Activated T-helper 9 cell treated with anti-CD3 and anti-CD28 coated beads, Interleukin-2, amount 50 U/mL, for 16 hours (primary cell): ENCODE results near the gene IGFL2.

Experiments used
- DNase-seq: peaks from one replicate; pipeline ENCODE4 v3.0.0-alpha.2; 2020; ENCODE audit warnings: low read depth

Gene IGFL2

DNA sequence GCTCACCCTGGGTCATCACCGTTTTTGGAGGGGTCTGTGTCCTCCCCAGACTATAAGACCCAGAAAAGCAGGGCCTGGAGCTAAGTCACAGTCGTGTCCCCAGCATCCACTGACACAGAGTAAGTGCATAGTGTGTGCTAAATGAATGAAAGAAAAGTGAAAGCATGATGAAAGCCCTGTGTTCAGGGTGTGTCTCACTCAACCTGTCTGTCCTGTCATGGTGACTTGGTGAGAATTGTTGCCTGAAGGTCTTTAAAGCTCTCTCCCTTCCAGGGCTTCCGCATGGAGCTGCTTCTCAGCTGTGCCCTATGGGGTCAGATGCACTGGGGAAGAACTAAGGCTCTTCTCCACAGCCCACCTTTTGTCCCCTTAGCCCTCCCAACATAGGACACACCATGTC lies 61.0 kb downstream of the IGFL2 start:
- DNase-seq: no peak

DNA sequence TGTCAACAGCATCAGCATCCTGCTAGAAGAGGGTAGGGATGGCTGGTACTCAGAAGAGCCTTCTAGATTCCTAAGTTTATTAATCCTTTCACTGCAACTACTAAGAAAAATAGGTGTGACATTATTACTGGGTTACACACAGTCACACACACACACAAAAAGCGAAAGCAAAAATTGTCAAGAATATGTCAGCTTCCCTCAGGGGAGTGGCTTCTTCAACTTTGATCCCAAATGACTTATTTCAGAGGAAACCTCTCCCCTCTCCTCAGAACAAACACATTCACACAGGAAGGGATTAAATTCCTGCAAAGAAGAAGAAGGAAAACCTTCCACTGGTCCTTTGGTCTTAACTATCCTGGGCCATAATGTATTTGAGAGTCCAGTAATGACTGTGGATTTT lies 61.4 kb downstream of the IGFL2 start:
- no peak for DNase-seq

DNA sequence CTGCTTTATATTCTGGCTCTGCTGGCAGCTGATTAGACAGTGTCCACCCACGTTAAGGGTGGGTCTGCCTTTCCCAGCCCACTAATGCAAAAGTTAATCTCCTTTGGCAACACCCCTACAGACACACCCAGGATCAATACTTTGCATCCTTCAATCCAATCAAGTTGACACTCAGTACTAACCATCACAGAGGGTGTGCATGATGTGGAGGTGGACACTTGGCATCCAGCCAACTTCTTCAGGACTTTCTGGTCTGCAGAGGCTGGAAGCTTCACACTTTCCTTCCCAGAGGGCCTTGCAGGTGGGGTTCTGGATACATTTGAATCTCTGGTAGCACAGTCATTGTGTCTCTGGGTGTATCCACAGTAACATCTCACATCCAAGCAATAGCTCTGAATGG lies 62.6 kb downstream of the IGFL2 start:
- no peak for DNase-seq
